ENCODE results near the gene DBNDD2.

DNA sequence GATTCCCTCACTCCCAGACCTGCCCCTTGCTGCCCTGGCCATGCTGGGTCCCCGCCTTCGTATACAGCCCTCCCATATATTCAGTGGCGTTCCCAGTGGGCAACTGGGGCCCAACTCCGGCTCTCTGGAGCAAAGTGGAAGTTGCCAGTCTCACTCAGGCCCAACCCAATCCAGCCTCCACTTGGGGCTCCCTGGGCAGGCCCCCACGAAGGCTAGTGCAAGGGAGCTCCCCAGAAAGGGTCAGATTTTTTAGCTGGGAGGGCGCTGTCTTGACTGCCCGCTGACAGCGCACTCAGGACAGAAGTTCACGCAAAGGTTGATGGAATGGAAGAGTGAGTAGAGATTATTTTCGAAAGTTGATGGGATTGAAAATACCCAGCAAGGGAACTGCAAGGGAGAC is 35.8 kb upstream of the DBNDD2 start:
- TF ChIP-seq, protein P1, sequence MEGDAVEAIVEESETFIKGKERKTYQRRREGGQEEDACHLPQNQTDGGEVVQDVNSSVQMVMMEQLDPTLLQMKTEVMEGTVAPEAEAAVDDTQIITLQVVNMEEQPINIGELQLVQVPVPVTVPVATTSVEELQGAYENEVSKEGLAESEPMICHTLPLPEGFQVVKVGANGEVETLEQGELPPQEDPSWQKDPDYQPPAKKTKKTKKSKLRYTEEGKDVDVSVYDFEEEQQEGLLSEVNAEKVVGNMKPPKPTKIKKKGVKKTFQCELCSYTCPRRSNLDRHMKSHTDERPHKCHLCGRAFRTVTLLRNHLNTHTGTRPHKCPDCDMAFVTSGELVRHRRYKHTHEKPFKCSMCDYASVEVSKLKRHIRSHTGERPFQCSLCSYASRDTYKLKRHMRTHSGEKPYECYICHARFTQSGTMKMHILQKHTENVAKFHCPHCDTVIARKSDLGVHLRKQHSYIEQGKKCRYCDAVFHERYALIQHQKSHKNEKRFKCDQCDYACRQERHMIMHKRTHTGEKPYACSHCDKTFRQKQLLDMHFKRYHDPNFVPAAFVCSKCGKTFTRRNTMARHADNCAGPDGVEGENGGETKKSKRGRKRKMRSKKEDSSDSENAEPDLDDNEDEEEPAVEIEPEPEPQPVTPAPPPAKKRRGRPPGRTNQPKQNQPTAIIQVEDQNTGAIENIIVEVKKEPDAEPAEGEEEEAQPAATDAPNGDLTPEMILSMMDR (conservative IDR thresholded peaks at IDR 0.05; ENCODE audit: low read depth, low read length), result no peak
- TF ChIP-seq EZH2 (IDR thresholded peaks at IDR 0.05; ENCODE audit: borderline replicate concordance, low read depth, low read length, poor library complexity, severe bottlenecking), result no peak
